HG03457 (cell line): Measurements from ENCODE around the gene FAT1.

Source experiments
- ATAC-seq: cut with Tn5 transposase; IDR thresholded peaks from one replicate; pipeline ENCODE4 v1.9.1; 2021; ENCODE audit warnings: moderate number of reproducible peaks; ENCODE audit not compliant: unreplicated experiment

FAT1 gene

GRCh38 chr4:186700746-186701145 lies 22.9 kb downstream of the FAT1 start:
- ATAC-seq = no peak

- no peak for ATAC-seq
Measured at GRCh38 chr4:186699881-186700397, 23.7 kb downstream of the FAT1 start.

- no peak for ATAC-seq
Measured at GRCh38 chr4:186699298-186699697, 24.4 kb downstream of the FAT1 start.

GRCh38 chr4:186698525-186698924 lies 25.1 kb downstream of the FAT1 start:
- ATAC-seq = no peak

- no peak for ATAC-seq
Measured at GRCh38 chr4:186698028-186698427, 25.6 kb downstream of the FAT1 start.

GRCh38 chr4:186695392-186695791 lies 28.3 kb downstream of the FAT1 start:
- ATAC-seq = no peak

- no peak for ATAC-seq
Measured at GRCh38 chr4:186693894-186694293, 29.8 kb downstream of the FAT1 start.

- no peak for ATAC-seq
Measured at GRCh38 chr4:186693159-186693815, 30.4 kb downstream of the FAT1 start.

- no peak for ATAC-seq
Measured at GRCh38 chr4:186691396-186691795, 32.3 kb downstream of the FAT1 start.

- no peak for ATAC-seq
Measured at GRCh38 chr4:186689476-186689875, 34.2 kb downstream of the FAT1 start.

GRCh38 chr4:186688150-186688943 lies 35.3 kb downstream of the FAT1 start:
- ATAC-seq = no peak

GRCh38 chr4:186687265-186687664 lies 36.4 kb downstream of the FAT1 start:
- ATAC-seq = no peak

GRCh38 chr4:186685767-186686183 lies 37.9 kb downstream of the FAT1 start:
- ATAC-seq = no peak

- ATAC-seq = no peak
Measured at GRCh38 chr4:186684889-186685309, 38.8 kb downstream of the FAT1 start.

- no peak for ATAC-seq
Measured at GRCh38 chr4:186684220-186684619, 39.4 kb downstream of the FAT1 start.

- ATAC-seq = no peak
Measured at GRCh38 chr4:186680641-186681040, 43.0 kb downstream of the FAT1 start.

GRCh38 chr4:186676531-186677161 lies 47.0 kb downstream of the FAT1 start:
- ATAC-seq = no peak

GRCh38 chr4:186669735-186670134 lies 53.9 kb downstream of the FAT1 start:
- ATAC-seq = no peak

- no peak for ATAC-seq
Measured at GRCh38 chr4:186669159-186669731, 54.4 kb downstream of the FAT1 start.

GRCh38 chr4:186666750-186667149 lies 56.9 kb downstream of the FAT1 start:
- ATAC-seq = no peak

GRCh38 chr4:186666252-186666651 lies 57.4 kb downstream of the FAT1 start:
- ATAC-seq = no peak
